NCI-H1930 (cell line): ENCODE results near the gene SOWAHA.
"Not testable (repeated sequence)": the region's sequence is repeated elsewhere in the genome, so short reads cannot be mapped to it uniquely, and the experiment has no call there.

Source experiments
- DNase-seq, 2 experiments: peaks; one replicate each; lab custom pipeline; 2025; lab: John Stamatoyannopoulos, UW

SOWAHA gene

DNA sequence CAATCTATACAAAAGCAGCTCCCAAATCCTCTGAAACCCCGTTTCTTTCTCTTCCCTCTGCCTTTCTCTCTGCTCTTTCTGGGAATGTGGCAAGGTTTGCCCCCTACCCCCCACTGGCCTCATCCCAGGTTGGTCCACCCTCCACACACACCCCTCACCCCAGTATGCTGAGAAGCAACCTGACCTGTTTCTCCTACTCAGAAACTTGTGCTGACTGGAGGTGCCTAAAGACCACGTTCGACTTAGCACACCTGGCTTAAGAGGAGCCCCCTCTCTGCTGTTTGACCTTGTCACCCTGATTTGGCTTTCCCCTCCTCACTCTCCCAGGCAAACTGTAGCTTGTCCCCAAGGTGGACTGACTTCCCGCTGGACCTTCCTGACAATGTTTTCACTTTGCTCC, 35.0 kb upstream of the SOWAHA start:
- no peak for DNase-seq

DNA sequence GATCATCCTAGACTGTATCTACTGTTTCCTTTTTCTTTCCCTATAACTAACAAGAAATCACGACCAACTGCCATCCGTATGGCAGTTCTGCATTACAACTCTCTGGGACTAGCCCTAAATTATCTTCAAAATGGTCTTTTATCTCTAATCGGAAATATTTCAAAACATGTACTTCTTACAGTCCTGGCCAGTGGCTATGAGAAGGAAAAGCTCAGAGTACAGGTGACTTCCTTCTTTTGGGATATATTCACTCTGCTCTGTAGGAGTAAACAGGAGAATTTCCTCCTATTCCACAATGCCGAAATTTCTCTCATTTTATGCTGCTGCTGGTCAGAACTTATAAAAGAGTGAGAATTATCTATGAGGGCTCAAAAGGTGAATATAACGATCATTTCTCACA, 34.2 kb upstream of the SOWAHA start:
- no peak for DNase-seq

DNA sequence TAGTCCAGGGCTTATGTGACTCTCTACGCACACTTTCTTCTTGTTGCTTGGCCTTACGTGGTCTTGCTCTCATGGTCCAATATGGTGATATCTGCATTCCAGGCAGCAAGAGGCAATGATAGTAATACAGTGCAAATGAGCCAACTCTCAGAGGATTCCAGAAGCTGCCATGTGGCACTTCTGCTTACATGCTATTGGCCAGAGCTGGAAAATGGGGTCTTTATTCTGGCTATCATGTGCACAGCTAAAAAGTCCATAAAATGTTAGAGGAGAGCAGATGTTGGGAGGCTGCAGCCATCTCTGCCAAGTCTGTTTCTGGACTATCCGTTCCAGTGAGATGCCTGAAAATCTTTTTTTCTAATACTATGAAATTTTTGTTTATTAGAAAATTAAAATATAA, 33.1 kb upstream of the SOWAHA start:
- no peak for DNase-seq

DNA sequence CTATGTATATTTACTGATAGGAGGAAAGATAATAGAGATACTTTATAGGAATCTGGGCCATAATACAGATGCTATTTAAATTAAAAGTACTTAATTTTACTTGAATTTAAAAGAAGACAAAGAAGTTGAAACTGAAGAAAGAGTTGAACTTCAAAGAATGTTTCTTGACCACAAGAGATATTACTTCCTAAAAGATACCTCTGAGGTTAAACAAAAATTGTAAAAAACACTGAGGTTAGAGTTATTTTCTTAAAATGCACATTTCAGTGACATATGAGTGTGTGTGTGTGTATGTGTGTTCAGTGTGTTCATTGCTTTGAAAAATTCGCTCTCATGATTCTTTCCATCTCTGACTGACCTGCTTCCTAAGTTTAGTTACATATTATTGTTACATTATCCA, 32.5 kb upstream of the SOWAHA start:
- DNase-seq, result no peak

DNA sequence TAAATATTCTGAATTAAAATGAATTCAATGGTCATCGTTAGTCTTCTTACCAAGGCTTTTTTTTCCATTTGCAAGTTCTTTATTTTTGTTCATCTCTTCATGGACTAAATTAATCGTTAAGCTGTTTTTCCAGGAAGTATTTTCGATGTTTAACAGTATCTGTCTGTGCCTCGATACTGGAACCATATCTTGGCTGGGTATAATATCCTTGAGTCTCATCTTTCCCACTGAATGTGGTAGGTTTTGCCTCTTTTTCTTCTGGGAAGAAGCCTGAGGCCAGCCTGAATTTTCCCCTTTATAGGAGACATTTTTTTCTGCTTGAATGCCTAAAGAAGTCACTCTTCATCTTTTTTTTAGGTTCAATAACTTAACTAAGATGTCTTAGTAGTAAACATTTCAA, 32.1 kb upstream of the SOWAHA start:
- no peak for DNase-seq

DNA sequence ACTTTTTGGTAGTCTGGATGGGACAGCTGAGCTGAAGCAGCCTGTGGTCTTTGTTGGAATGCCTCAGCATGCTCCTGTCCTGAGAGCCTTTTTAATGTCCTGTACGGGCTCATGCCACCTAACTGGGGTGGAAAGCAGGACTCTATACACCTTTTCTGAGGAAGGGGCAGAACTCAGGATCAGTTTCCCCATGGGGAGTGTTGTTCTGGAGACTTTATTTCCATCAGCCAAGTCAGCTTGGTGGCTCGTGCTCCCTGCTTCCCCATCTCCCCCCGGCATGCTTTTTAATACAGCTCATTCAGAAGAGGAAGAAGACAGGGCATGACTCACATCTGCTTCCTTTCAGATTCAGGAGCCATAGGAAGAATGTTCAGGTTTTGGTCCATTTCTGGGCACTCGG, 31.0 kb upstream of the SOWAHA start:
- DNase-seq, result no peak

DNA sequence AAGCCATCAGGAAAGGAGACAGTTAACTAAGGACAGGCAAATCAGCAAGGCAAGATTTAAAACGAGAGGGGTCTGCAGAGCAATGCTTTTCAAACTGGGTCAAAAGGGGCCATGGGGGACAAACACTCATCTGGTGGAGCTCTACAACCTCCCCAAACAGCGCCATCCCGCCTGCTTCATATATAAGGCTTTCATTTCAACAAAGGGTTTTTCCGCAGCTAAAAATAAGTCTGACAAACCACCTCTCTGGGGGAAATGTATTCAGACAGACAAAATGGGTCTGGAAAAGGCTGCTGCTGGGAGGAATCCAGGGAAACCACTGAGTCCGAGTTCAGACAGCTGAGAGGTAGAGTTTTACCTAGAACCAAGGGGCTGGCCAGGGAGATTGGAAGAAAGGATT, 27.7 kb upstream of the SOWAHA start:
- no peak for DNase-seq

DNA sequence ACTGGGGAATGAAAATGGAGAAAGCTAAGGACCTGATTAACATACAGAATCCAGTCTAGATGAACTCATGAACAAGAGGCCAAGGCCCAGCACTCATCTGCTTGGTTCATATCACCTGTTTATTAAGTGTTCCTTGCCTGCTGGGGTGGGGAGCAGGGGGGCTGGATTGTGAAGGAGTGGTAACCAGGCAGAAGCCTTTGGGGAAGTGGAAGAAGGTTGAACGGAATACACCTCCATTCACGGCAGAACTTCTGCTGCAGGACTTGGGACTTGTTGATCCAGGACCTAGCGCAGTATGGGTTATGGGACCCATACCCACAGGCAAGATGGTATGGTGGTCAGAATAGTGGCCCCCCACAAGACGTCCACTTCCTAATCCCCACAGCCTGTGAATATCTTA, 27.2 kb upstream of the SOWAHA start:
- DNase-seq, result no peak

DNA sequence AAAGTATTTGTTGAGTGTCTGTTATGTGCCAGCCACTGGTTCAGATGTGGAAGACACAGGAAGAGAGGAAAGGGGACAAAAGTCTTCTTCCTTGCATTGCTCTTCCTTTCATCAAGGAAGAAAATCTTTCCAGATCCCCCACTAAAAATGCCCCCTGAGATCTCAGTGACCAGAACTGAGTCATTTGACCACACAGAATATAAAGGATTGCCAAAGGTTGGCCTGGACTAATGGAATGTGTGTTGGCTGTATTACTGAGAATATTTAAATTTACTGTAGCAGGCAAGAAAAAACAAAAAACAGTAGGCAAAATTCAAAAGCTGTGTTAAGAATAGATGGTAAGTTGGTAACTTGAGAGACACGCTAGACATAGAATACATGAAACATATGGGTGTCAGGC, 26.0 kb upstream of the SOWAHA start:
- no peak for DNase-seq

DNA sequence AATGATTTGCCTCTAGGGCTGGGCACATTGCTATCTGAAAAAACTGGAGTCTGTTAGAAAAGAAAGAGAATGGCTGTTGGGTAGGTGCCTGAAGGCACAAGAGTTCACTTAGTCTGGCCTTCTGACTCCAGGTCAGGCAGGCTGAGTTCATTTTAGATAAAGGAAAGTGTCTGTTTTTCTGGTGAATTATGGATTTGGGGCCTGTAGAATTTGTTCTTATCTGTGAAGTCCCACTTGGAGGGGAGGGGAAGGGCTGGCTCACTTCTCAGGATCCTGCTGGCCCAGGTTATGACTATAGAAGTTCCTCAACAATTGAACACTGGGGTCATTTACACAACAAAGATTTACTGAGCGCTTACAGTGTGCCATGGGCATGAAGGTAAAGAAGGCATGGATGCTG, 24.6 kb upstream of the SOWAHA start:
- no peak for DNase-seq

DNA sequence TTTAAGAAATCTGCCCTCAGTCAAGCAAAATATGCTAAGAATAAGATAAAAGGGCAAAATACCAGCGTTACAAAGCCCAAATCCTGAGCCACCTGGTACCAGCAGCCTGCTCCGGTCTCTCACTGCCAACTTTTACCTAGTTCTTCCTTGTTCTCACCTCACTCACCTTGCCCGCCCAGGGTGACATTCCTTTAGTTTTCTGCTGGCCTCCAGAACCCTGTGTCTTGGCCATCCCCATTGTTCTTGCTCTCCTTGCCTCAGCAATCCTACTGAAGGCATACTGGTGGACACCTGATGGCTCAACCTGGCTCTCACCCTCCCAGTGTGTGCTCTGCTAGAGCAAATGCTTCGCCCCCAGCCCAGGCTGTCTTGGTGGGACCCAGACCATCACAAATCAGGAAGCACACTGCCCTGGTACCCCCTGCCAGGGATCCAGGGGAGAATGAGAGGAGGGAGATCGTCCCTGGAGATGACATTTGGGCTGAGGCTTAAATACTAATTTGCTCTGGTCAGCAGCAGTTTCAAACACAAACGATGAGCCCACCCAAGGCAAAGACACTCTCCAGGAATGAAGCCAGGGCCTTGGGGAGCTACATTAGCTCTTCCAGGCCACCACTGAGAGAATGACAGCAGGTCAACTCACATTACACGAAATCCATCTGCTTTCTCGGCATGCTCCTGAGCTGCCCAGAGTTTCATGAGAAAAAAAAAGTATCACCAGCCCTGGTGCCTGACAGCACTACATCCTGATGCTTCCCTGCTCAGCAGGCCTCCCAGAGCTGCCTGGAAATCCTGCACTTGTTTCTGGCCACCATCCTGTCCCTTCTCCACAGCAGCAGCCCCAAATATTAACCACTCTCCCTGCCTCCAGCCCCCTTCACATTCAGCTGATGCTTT, 23.9 kb upstream of the SOWAHA start:
- no peak for DNase-seq

DNA sequence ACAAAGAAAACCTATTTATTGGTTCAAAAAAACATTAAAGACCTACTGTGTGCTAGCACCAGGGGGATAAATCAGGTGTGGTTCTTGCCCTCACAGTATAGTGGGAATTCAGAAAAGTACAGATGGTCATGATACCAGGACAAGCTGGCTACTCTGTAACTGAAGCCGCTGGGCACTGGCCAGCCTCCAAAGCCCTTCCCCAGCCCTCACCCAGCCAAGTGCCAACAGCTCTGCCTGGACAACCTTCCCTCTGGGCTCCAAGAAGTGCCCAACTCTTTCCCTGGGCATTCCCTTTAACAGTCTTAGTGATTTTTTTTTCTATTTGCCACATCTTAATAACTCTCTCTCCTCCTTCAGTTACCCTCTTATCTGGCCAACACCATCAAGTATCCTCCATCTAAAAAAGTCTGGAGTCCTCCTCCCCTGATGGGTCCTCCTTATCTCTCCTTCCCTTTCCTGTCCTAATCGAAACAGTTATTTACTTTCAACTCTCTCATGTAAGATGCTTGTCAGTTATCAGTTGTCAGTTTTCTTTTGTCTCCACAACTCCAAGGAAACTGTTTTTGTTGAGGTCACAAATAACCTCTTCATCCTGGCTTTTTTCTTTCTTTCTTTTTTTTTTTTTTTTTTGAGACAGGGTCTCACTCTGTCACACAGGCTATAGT, 22.8 kb upstream of the SOWAHA start:
- DNase-seq, result no peak

DNA sequence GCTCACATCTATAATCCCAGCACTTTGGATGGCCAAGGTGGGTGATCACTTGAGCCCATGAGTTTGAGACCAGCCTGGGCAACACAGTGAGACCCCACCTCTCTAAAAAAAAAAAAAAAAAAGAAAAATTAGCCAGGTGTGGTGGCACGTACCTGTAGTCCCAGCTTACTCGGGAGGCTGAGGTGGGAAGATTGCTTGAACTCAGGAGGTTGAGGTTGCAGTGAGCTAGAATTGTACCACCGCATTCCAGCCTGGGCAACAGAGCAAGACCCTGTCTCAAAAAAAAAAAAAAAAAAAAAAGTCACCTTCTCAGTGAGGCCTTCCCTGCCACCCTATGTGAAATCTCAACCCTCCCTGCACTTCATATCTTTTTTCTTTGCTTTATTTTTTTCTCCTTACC, 22.1 kb upstream of the SOWAHA start:
- no peak for DNase-seq

DNA sequence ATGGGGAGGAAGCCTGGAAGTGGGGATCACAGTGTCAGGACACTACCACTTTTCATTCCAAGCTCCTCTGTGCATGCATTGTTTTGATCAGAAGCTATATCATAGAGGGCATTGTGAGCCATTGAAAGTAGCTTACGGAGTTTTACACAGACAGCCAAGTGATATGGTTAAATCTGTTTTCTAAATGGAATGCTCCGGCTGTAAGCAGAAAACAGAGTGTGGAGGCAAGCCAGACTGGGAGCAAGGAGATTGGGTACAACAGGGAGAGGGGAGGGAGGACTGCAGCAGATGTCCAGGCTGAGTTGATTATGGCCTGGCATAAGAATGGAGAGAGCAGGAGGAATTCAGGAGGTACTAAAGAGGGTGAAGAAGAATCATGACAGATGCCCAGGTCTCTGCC, 15.5 kb upstream of the SOWAHA start:
- no peak for DNase-seq

DNA sequence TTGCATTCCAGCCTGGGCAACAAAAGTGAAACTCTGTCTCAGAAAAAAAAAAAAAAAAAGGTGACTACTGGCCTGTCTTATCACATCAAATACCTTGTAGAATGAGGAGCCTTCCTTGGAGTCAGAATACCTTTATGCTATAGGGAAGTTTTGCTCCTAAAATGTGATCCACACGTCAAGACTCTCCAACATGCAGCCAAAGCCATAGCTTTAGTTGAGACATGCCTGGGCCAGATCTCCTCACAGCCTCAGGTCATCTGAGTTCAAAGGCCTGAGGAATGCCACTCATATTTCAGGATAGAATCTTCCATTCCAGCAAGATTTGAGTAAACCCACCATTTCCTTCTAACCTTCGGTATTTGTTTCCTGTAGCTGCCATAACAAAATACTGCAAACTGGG, 13.7 kb upstream of the SOWAHA start:
- no peak for DNase-seq

DNA sequence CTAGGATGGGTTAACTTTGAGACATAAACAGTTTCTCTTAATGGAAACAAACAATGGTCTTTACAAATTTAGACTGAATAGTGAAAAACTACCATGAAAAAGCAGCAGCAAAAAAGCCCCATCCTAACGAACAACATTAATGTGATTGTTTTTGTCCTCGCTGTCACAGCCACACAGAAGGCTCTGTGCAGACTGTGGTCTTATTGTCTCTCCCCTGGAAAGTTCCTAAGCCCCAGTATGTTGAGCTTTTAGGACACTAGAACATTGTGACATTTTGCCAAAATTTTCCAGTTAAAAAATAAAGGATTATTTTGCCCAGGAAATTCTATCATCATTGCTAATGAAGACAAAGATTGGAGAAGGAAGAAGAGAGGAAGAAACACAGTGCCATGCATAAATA, 12.6 kb upstream of the SOWAHA start:
- no peak for DNase-seq

DNA sequence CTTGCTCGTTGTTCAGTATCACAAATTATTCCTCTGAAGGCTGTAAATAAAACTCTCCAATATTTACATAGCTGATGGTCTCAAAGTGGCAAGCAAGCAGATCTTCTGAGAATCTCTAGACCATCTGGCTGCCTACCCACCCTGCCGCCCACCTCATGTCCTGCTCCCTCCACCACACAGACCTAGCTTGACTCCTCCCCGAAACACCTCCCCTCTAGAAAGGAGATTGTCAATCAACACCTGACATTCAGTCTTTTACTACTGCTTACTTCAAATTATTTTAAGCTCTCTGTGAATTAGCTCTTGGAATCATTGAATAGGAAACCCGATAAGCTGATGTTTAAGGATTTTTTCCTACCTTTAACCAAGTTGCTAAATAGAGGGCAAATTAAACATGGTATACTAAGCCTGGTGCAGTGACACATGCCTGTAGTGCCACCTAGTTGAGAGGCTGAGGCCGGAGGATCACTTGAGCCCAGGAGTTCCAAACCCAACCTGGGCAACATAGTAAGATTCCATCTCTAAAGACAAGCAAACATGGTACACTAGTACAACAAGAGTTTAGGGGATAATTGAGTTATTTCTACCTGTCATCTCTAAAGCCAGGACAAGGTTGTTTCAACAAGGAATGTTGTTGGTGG, 10.9 kb upstream of the SOWAHA start:
- no peak for DNase-seq

DNA sequence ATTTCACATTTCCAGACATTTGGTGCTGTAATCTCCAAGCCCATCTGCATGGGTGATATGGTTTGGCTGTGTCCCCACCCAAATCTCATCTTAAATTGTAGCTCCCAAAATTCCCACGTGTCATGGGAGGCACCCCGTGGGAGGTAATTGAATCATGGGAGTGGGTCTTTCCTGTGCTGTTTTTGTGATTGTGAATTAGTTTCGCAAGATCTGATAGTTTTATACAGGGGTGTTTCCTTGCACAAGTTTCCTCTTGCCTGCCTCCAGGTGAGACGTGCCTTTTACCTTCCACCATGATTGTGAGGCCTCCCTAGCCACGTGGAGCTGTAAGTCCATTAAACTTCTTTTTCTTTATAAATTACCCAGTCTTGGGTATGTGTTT, 10.4 kb upstream of the SOWAHA start:
- not testable (repeated sequence) for DNase-seq

DNA sequence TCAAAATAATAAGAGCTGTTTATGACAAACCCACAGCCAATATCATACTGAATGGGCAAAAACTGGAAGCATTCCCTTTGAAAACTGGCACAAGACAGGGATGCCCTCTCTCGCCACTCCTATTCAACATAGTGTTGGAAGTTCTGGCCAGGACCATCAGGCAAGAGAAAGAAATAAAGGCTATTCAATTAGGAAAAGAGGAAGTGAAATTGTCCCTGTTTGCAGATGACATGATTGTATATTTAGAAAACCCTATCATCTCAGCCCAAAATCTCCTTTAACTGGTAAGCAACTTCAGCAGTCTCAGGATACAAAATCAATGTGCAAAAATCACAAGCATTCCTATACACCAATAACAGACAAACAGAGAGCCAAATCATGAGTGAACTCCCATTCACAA, 8.9 kb upstream of the SOWAHA start:
- DNase-seq, result not testable (repeated sequence)

DNA sequence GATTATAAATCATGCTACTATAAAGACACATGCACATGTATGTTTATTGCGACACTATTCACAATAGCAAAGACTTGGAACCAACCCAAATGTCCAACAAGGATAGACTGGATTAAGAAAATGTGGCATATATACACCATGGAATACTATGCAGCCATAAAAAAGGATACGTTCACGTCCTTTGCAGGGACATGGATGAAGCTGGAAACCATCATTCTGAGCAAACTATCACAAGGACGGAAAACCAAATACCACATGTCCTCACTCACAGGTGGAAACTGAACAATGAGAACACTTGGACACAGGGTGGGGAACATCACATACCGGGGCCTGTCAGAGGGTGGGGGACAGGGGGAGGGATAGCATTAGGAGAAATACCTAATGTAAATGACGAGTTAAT, 7.2 kb upstream of the SOWAHA start:
- DNase-seq, result not testable (repeated sequence)

DNA sequence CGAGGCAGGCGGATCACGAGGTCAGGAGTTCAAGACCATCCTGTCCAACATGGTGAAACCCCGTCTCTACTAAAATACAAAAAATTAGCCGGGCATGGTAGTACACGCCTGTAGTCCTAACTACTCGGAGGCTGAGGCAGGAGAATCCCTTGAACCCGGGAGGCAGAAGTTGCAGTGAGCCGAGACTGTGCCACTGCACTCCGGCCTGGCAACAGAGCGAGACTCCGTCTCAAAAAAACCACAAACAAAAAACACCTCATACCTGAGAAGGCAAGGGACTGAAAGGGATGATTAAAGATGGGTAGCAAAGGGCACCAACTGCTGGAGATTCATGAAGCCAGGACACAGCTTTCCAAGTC, 6.3 kb upstream of the SOWAHA start:
- DNase-seq, result not testable (repeated sequence)

DNA sequence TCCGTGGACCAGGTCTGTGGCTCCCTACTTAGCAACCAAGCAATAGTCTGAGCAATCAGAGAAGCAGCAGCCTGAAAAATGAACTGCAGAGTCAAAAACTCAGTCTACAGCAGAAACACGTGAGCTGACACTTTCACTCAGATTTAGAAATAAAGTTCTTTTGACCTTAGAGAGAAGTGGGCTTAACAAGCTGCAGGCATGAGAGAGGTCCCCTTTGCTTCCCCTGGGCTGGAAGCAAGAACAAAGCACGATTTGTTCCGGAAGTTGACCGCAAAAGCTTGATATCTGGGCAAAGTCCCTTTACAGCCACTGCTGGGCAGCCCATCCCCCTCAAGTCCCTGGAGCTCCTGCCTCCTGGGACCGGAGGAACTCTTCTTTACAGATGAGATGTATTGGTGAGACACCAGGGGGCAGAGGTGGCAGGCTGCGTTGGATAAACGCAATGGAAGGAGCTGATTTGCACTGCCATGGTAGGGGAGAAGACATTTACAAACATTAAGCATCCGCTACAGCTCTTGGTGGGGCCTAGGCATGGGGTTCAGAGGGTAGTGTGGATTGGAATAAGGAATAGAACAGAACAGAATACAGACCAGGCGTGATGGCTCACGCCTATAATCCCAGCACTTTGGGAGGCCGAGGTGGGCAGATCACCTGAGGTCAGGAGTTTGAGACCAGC, 5.8 kb upstream of the SOWAHA start:
- no peak for DNase-seq

DNA sequence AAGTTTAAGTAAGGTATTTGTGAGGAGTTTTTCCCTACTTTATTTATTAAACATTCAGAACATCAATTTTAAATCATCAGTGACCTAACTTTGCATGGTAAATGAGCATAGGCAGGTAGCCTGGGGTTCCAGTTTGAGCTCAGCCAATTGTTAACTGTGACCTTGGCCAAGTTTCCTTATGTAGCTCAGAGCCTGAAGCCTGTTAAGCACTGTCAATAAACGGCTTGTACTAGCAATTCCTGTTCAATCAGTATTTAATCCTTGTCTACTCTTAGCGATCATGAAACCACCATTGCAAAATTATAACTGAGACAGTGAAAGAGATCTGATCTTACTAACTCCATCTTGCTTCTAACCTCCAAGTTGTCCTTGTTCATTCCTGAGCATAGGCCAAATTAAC, 4.7 kb upstream of the SOWAHA start:
- no peak for DNase-seq
